Activated CD8-positive, alpha-beta memory T cell treated with anti-CD3 and anti-CD28 coated beads, Interleukin-2, amount 10 ng/mL, durations not matched to agents 7 days and 5 days (primary cell): Measurements from ENCODE around the gene OR6X1. TPM values are rescaled to one million over a fixed set of nuclear protein-coding genes. Genes with fewer than 3 reads are reported as not detected.

Experiments
- ATAC-seq: fragments of 150-1000 bp; cut with Tn5 transposase; one replicate; pipeline ENCODE4 v1.10.0; 2021; ENCODE audit warnings: moderate library complexity
- CTCF ChIA-PET: fragments of 350-600 bp; sonication (Branson Sonifier 250); formaldehyde crosslinking; loops from one replicate; lab custom pipeline; 2021; ENCODE audit warnings: antibody characterized with exemption; lab: Charles Lee
- DNase-seq: peaks from one replicate; pipeline ENCODE4 v3.0.0-alpha.2; 2020
- H3K27ac Mint-ChIP-seq: one replicate; pipeline ENCODE4 v1.8.0; 2021; ENCODE audit warnings: mild to moderate bottlenecking, mixed read lengths
- H3K27me3 Mint-ChIP-seq: one replicate; pipeline ENCODE4 v1.8.0; 2021; ENCODE audit warnings: mixed read lengths
- H3K36me3 Mint-ChIP-seq: one replicate; pipeline ENCODE4 v1.8.0; 2021; ENCODE audit warnings: mild to moderate bottlenecking, mixed read lengths
- H3K4me1 Mint-ChIP-seq: one replicate; pipeline ENCODE4 v1.8.0; 2021; ENCODE audit warnings: mixed read lengths
- H3K4me3 Mint-ChIP-seq: one replicate; pipeline ENCODE4 v1.8.0; 2021; ENCODE audit warnings: mild to moderate bottlenecking, moderate library complexity, mixed read lengths
- H3K9me3 Mint-ChIP-seq: one replicate; pipeline ENCODE4 v1.8.0; 2022; ENCODE audit warnings: low read depth, mixed read lengths
- total RNA-seq, 2 experiments: library from RNA; stranded (reverse); gene quantifications; one replicate each; pipeline ENCODE4 v1.2.3, GENCODE V29; 2021

The OR6X1 gene
- total RNA-seq, 2 experiments from 2014 or later = not detected

DNA sequence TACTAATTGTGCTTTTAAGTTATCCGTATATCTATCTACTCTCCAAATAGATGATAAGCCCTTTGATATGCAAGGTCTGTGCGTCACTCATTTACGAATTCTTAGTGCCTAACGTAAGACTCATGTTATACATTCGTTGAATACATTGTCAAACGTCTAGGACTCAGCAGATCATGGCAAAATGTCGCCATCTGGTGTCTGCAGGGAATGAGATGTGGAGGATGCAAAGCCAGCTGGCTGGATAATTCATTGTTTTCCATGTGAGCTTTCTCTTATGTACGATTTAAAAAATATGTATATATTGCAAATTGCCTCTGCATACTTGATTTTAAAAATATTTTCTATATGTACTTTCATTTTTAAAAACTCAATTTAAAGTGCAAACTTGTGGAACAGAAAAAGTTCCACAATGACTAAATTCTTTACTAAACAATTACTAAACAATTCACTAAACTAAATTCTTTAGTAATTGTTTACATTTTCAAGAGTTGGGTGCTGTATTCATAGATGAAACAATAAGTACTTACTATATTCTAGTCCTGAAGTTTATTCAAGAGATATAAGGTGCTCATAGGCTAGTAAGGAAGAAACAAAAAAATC is 46.6 kb downstream of the OR6X1 start:
- peak; percentile 60 for ATAC-seq

DNA sequence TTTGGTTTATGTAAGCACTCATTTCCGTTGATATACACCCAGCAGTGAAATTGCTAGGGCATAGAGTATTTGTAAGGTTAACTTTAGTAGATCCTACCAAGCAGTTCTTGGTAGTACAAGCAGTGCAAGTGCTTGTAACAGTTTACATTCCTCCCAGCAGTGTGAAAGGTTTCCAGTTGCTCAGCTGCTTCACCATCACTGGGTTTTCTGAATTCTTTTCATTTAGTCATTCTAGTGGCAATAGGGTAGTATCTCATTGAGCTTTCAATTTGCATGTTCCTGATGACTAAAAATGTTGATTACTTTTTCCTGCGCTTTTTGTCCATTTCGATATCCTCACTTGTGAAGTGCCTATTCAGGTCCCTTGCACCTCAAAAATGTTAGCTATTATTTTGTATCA is 47.1 kb downstream of the OR6X1 start:
- DNase-seq (no peak), ATAC-seq (no peak)
- no peaks in the 10 kb centered on the region for H3K9me3 Mint-ChIP-seq
- H3K4me1 Mint-ChIP-seq = no peaks in the 10 kb centered on the region
- H3K27ac Mint-ChIP-seq = no peak overlapping the region
- H3K36me3 Mint-ChIP-seq = no peaks in the 10 kb centered on the region
- CTCF ChIA-PET = interaction anchor here (0.8 to 10.0 kb wide), 18 partner anchors 9 to 133 kb away, joined by 3 to 119 read pairs (median 4); no protein-coding TSS in a partner anchor
- no peak overlapping the region for H3K4me3 Mint-ChIP-seq
- peaks cover 16% of the 10 kb centered on the region for H3K27me3 Mint-ChIP-seq

More for the DNA sequence above, 46.6 kb downstream of the OR6X1 start:
- no peaks in the 10 kb centered on the region for H3K36me3 Mint-ChIP-seq
- H3K4me3 Mint-ChIP-seq = no peak overlapping the region
- H3K27me3 Mint-ChIP-seq = peaks cover 18% of the 10 kb centered on the region
- H3K4me1 Mint-ChIP-seq = no peaks in the 10 kb centered on the region
- no peak overlapping the region for H3K27ac Mint-ChIP-seq
- no peaks in the 10 kb centered on the region for H3K9me3 Mint-ChIP-seq
- CTCF ChIA-PET = interaction anchor here (0.6 to 10.0 kb wide), 20 partner anchors 9 to 133 kb away, joined by 3 to 119 read pairs (median 4); no protein-coding TSS in a partner anchor
- peak; percentile 76 for DNase-seq

DNA sequence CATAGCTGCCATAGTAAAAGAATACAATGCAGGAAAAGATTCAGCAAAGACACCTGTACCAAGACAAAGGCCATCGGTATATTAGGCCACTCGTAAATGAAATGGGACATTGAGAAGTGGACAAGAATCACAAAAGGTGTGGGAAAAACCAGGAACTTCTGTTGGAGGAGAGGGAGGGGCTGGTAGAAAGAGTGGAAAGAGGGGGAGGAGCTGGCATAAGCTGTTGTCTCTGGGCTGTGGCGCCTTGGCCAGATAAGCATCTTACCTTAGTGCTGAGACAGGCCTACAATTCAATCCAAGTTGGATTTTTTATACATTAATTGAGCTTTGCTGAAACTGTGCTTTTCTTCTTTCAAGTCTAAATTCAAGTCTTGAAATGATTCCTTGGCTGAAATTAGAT is 50.0 kb downstream of the OR6X1 start:
- no peak for ATAC-seq
- peaks cover 18% of the 10 kb centered on the region for H3K27me3 Mint-ChIP-seq
- H3K4me3 Mint-ChIP-seq = no peak overlapping the region
- CTCF ChIA-PET = interaction anchor here (1.2 to 10.0 kb wide), 2 partner anchors 7 to 63 kb away, joined by 3 to 119 read pairs; no protein-coding TSS in a partner anchor
- DNase-seq = no peak
- no peaks in the 10 kb centered on the region for H3K36me3 Mint-ChIP-seq
- H3K27ac Mint-ChIP-seq = no peak overlapping the region
- no peaks in the 10 kb centered on the region for H3K9me3 Mint-ChIP-seq
- no peaks in the 10 kb centered on the region for H3K4me1 Mint-ChIP-seq

Other genes with a start within 250 kb of the OR6X1 start
- gene SCN3B, start 99.9 kb downstream of the OR6X1 start, total RNA-seq = not detected
- 10 to 100 TPM; 12.3 to 21.1 TPM for gene ZNF202, start 12.9 kb downstream of the OR6X1 start, total RNA-seq
- gene OR6M1, start 51.8 kb upstream of the OR6X1 start, total RNA-seq = not detected
- gene TMEM225, start 131.2 kb upstream of the OR6X1 start, total RNA-seq = not detected
- not detected for gene OR8D4, start 147.6 kb upstream of the OR6X1 start, total RNA-seq
- not detected for gene OR4D5, start 185.1 kb upstream of the OR6X1 start, total RNA-seq
- not detected for gene OR6T1, start 189.3 kb upstream of the OR6X1 start, total RNA-seq
- gene OR10S1, start 223.3 kb upstream of the OR6X1 start, total RNA-seq = not detected
- not detected for gene OR10G6, start 240.6 kb upstream of the OR6X1 start, total RNA-seq